WTC11 (cell line): ENCODE measurements around the gene PRDX2.
A peak's percentile ranks its signal among the peaks of the same experiment; 100 is the strongest.

Experiments used
- AFF4 ChIP-seq: sonication (generic); formaldehyde crosslinking; IDR thresholded peaks from 2 replicates; pipeline ENCODE4 v1.8.1; 2023; ENCODE audit warnings: mild to moderate bottlenecking, missing genetic modification reagents, borderline replicate concordance
- ATF3 ChIP-seq: sonication (generic); formaldehyde crosslinking; conservative IDR thresholded peaks from 2 replicates; pipeline ENCODE4 v1.8.1; 2022; ENCODE audit warnings: mild to moderate bottlenecking, missing genetic modification reagents
- CREB1 ChIP-seq: sonication (generic); formaldehyde crosslinking; IDR thresholded peaks from 2 replicates; pipeline ENCODE4 v1.8.0; 2023; ENCODE audit warnings: mild to moderate bottlenecking, missing genetic modification reagents
- CTCF ChIP-seq: fragments of 200-600 bp; IDR thresholded peaks from 2 replicates; pipeline ENCODE4 v1.8.0; 2022; ENCODE audit warnings: antibody characterized with exemption
- HMGXB4 ChIP-seq: sonication (generic); formaldehyde crosslinking; IDR thresholded peaks from 2 replicates; pipeline ENCODE4 v1.8.1; 2023; ENCODE audit warnings: mild to moderate bottlenecking, moderate library complexity, missing genetic modification reagents
- IRF2 ChIP-seq: sonication (generic); formaldehyde crosslinking; IDR thresholded peaks from 2 replicates; pipeline ENCODE4 v1.8.0; 2022; ENCODE audit warnings: low read depth, missing genetic modification reagents, borderline replicate concordance
- JUN ChIP-seq: sonication (generic); formaldehyde crosslinking; IDR thresholded peaks from 2 replicates; pipeline ENCODE4 v1.8.0; 2023; ENCODE audit warnings: mild to moderate bottlenecking, missing genetic modification reagents
- SMAD4 ChIP-seq: sonication (generic); formaldehyde crosslinking; IDR thresholded peaks from 2 replicates; pipeline ENCODE4 v1.8.0; 2022; ENCODE audit warnings: mild to moderate bottlenecking, missing genetic modification reagents
- USF1 ChIP-seq: sonication (generic); formaldehyde crosslinking; IDR thresholded peaks from 2 replicates; pipeline ENCODE4 v1.8.0; 2022; ENCODE audit warnings: mild to moderate bottlenecking, missing genetic modification reagents
- ZNF512 ChIP-seq: sonication (generic); formaldehyde crosslinking; IDR thresholded peaks from 2 replicates; pipeline ENCODE4 v1.8.1; 2022; ENCODE audit warnings: missing genetic modification reagents, borderline replicate concordance

- TF ChIP-seq CTCF = no peak
- TF ChIP-seq CREB1 (CRISPR knock-in tag) = no peak
- TF ChIP-seq SMAD4 (CRISPR knock-in tag) = no peak
- no peak for TF ChIP-seq ZNF512 (CRISPR knock-in tag)
- no peak for TF ChIP-seq IRF2 (CRISPR knock-in tag)
- TF ChIP-seq JUN = no peak
- 0 out of 2 replicates have a peak, but pooled peaks have one; percentile 5 for TF ChIP-seq HMGXB4 (CRISPR knock-in tag)
- no peak for TF ChIP-seq ATF3 (CRISPR knock-in tag)
- no peak for TF ChIP-seq AFF4 (CRISPR knock-in tag)
- TF ChIP-seq USF1 (CRISPR knock-in tag) = no peak
Observed at GRCh38 chr19:12792853-12793289, 8.7 kb downstream of the PRDX2 start.
